DLD1 (cell line): ENCODE measurements around the gene E2F8.

Experiments
- in situ Hi-C: cut with HindIII; loops from 2 replicates; pipeline ENCODE4 v1.10.0; 2017; ENCODE audit warnings: low sequenced_read_pairs

E2F8 gene

DNA sequence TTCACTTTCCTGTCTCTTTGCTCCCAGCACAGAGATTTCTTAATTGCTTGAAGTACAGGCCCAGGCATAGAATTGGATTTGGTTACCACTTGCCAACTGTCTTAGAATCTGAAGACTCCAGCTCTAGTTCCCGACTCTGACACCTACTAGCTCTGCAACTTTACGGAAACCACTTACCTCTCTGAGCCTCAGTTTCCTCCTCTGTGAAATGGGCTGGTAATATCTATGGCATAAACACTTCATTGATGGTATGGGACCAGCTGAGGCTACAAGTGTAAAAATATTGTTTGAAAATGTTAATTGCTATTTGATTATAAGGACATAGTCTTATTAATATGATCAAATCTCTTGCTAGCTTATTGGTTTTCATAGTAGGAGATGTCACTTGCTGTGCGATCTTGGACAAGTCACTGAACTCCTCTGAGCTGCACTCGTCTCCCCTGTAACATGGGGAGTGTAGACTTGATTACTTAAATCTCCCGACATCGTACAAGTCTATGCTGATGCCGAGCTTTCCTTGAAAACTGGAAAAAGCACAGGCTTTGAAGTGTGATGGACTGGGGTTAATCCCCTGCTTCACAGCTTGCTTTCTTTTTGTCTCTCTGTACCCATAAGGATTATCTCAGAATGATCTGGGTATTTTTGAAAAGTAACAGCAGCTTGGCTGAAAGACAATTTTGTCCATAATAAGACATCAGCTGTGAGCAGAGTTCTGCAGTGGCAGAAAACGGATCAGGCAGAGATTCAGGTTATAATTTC is 11.8 kb upstream of the E2F8 start:
- in situ Hi-C loops, result no loop called here

DNA sequence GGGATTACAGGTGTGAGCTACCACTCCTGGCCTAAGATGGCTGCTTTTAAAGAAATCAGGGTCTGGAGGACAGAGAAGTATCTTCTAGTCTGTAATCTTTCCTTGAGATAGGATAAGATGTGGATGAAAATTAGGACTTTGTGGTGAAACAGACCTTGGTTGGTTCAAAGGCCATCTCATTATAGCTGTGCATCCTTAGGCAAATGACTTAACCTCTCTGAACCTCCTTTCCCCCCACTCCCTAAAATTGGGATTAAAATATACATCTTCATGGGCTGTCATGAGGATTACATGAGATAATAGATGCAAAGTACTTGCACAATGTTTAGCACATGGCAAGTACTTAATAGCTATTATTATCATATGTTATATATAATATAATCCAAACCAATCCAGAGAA is 10.8 kb upstream of the E2F8 start:
- in situ Hi-C loops, result no loop called here

DNA sequence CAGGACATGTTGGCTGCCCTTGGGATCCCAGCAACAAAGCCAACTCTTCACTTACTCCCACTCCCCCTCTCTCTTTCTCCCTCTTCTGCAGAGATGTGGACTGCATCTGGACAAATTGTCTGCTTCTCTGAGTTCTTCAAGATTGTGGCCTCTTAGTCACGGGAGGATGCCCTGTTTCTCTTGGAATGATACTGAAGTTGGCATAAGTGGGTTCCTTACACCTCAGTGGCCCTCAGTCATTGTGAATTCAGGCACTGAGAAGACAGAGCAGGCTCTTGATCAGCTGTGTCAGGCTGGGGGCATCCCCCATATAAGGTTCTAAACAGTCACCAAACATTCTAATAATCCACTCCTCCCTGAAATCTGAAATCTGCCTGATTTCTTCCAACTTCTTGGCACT is 6.1 kb upstream of the E2F8 start:
- in situ Hi-C loops, result no loop called here

DNA sequence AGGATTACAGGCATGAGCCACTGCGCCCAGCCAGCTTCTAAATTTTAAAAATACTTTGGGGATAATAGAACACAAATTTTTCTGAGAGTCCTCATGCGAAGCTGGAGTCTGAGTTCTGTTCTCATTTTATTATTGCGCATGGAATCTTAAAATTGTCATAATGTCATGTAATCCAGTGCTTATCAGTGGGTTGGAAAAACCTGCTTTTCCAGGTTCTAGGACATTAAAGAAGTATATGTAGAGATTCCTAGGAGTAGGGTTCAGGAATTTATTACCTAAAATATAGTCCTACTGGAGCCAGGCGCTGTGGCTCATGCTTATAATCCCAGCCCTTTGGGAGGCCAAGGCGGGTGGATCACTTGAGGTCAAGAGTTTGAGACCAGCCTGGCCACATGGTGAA is 4.6 kb upstream of the E2F8 start:
- in situ Hi-C loops, result no loop called here

DNA sequence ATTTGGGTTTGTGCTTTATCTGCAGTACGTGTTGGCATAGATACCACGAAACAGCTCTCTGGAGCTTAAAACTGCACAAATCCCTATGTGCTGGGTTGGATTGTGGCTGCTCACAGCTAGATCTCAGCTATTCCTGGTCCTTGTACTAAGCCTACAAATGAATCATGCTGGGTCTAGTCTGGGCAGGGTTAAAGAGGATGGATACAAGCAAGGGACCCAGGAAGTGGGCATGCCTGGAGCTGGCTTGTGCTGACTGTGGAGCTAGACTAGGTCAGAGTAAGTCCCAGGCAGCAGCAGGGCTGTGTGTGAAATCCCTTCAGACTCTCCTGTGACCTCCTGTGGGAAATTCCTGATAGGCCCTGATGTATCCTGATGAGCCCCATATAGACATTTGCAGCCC is 3.9 kb upstream of the E2F8 start:
- in situ Hi-C loops, result no loop called here

DNA sequence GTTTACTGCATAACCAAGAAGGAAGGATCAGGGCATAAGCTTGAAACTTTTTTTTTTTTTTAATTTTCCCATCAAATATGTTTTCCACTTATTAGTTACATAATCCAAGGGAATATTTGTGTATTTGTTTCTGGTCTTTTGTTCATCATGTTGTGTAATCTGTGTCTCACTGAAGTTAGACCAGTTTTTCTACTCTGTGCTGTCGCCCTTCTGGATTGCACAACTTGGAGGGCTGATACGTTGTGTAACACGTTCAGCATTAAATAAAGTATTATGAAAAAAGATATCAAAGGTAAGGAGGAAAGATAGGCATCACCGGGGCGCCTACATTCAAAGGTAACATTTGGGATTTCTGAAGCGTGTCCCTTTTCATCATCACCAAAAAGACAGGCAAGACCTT is 3.3 kb upstream of the E2F8 start:
- in situ Hi-C loops, result no loop called here

DNA sequence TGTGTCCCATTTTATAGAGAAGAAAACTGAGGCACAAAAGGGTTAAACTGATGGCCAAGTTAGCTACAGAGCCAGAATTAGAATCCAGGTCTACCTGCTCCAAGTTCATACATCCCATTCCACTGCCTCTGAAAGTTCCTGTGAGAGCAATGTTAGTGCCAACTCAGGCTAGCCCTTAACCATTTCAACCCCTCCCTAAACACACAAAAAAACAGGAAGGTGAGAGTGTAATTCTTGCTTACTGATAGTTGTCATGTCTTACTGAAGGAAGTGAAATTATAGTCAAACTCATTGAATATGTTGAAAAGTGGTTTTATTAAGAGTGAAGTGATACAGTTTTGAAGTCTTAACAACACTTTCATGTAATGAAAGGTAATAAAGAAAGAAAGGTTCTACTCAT is 2.9 kb upstream of the E2F8 start:
- in situ Hi-C loops, result no loop called here

DNA sequence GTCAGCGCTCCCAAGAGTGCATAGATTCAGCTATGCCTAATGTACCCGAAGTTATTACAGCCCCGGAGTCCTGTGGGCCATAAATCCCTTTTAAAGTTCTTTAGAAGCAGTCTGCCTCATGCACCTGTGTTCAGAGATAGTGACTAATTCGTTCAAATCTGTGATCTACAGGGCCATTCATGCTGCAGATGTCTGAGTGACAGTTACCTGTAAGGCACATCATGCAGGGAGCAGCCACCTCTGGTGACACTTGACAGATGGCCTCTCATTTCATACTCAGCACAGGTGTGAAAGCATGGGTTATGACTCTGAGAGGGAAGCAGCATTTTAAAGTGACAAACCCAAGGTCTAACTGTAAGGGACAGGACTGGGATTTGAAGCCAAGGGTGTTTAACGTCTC is 2.4 kb upstream of the E2F8 start:
- in situ Hi-C loops, result no loop called here

DNA sequence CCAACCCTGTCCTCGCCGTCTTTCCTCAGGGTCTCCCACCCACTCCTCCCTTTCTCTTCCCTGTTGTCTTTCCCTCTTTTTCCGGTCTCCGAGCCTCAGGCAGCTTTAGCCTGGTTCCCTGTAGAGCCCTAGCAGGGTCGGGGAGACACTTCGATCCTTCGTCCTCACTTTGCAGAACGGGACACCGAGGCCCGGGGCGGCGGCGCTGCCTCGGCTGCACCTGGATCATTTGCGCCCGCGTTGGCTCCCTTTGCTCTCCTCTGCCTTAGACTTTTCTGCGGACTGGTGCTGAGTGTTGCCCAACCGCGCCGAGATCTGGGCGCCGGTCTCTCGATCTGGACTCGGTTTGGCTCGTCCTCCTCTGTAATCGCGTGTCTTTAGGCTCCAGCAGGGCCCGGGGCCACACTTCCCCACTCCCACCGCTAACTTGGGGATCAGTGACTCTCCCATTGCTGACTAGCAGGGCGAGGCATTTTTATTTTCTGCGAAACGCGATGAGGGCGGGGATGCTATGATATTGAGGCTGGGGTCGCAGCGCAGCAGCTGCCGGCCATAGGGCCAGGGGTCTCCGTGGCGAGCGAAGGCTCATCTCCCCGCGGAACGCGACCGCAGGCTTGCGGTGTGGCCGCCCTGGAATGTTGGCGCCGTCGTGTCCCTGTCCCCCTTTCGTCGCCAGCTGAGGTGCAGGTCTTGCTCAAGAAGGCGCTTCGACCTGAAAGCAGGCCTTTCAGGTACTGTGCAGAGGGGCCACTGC is 1.6 kb upstream of the E2F8 start:
- in situ Hi-C loops, result no loop called here

DNA sequence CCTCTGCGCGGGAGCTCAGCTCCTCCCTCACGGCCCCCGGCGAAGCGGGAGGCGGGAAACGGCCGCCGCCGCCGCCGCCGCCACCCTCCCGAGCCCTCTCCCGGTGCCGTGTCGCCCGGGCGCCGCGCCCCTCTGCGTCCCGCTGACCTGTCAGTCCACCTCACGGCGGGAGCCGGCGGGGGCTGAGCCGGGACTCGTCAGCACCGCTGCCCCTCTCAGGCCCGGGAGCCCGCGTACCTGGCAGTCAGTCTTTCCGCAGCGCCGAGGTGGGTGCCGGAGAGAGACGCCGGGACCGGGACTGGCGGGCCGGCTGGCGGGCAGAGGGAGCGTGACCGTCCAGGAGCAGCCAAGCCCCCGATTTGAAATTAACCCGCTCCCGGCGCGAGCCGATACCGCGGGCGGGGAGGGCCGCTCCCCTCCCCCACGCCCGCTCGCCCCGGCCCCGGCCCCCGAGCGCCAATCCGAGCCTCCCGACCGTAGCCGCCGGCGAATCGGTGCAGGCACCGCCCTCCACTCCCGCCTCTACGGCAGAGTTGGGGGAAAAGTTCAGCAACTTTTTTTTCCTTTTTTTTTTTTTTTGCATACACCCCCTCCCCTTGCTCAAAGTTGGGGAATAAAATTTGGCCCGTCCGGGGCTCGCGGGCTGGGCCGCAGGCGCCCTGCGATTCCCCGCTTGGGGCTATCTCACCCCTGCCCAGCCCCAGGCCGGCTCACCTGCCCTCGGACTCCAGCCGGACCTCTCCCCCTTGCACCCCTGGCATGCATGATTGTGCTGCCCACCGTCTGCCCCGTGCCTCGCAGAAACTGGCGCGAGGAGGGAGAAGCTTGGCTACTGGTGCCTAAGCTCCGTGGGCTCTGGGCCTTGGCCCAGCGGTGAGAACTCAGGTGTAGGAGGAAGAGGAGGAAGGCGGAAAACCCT is 774 bp upstream of the E2F8 start:
- in situ Hi-C loops, result no loop called here

DNA sequence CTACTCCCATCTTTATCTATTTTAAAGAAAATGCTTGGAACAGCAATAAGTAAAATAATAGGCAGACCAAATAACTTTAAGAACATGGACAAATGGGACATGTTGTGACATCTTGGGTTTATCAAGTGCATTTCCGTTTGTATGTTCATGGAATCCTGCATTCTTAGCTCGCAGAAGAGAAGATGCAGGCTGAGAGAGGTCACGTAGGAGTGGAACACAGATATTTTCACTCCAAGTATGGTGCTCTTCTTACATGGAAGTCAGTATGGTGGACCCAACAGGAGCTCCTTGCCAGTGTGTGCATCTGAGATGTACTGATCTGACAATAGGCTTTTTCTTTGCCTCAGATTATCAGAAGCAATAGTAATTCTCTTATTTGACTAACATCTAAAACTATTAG is 1.7 kb downstream of the E2F8 start:
- in situ Hi-C loops, result no loop called here

DNA sequence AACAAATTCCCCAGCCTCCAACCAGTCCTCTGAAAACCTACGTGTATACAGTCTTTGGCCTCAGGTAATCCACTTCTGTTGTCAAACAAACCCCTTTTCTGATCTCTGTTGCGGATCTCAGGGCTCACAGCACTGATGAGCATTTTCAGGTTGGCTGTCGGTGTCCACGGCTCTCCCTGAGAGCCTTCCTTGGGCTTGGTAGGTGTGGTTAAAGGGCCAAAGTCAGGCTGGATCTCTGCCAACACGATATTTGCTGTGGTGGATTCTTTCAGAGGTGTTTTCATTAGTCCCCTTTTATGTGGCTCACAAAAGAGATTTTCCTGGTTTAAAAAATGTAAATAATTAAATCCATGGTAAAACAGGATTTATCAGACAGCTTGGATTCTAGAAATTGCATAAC is 2.9 kb downstream of the E2F8 start:
- in situ Hi-C loops, result no loop called here

DNA sequence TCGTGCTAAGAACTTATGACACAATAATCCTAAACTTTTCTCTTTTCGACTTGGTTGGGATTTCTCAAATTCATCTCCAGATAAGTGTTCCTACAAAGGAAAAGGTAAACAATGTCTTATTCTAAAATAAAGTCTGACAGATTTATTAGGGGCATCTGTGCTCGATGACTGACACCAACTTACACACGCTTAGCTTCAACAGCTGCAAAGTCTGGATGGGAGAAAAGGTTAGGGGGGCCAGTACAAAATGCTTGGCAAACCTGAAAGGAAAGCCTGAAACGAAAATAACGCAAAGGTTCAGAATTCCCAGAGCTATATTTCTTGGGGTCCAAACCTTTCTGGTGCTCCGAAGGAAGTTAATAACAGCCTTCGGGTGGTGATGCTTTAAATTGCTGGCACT is 3.4 kb downstream of the E2F8 start:
- in situ Hi-C loops, result no loop called here

DNA sequence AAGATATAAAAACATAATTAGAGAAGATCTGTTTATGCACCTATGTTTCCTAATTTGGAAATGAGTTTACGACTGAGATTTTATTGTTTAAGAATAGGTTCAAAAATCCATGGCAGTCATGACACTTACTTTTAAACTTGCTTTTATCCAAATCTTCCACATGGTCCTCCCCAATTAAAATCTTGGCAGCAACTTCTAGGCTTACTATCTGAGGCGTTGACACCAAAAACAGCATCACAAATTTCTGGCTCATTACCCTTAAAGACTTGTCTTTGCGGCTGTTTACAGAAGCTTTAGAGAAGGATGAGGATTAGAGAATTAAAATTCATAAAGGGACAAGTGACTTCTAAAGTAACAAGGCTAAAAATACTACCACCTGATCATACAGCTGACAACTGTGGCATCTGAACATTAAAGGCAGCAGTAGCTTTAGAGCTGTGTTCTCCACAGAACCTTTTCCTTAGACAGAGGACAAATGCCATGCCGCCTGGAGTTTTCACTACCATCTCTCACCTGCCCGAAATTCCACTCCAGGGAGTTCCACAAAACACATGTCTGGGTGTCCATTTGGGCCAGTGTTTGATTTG is 6.4 kb downstream of the E2F8 start:
- in situ Hi-C loops, result no loop called here

DNA sequence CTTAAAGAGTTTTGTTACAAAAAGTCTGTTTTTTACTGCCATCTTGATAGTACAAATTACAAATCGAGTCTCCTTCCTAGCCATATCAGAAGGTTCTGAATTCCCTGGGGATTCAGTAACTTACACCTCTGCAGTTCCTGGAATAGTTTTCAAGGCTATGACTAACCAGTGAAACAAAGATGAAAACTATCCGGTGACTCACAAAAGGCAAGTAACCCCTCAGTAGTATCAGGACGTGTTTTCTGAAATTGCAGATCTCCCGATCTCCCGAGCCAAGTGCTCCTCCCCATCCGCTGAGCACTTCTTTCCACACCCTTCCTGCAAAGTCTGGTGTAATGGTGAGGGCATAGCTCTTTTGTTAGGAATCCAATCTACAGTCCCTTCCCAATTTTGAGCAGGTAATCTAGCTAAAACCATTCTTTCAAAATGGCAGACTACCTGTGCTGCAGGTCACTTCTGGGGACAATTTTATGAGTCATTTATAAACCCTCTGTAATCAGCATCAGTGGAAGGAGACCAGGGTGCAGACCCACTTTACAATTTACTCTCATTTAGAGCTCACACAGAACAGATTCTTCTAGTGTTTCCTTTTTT is 7.7 kb downstream of the E2F8 start:
- in situ Hi-C loops, result no loop called here

DNA sequence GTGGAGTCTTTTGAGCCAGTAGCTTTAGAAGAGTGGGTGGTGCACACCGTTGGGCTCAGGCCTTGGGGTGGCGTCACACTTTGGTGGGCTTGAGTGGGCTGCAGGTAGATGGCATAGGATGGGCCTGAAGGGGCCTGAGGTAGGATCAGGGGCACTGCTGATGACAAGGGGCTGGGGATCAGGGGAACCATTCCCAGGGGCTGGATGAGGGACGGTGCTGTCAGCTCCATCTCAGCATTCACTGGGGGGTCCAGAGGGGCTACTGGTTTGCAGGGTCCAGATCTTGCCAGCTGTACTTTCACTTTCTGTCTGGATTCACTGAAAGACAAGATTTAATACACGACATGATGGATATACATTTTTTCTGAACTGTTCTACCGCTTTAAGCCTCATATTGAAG is 11.1 kb downstream of the E2F8 start:
- in situ Hi-C loops, result no loop called here

DNA sequence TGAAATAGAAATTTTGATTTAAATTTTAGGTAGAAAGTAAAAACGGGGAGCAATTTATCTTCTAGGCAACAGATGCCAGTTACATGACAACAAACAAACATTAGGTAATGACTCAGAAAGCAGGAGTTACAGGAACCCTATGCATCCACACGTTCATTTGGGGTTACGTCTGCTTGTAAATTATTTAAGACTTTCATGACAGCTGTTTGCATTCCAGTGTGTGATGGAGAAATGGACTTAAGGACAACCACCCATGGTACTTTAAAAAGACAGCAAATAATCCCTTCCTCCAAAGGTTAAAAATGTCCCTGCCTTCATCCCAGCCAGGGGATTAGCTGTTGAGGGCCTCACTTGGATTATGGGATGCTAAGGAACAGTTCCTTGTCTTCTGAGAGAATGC is 11.8 kb downstream of the E2F8 start:
- in situ Hi-C loops, result no loop called here

DNA sequence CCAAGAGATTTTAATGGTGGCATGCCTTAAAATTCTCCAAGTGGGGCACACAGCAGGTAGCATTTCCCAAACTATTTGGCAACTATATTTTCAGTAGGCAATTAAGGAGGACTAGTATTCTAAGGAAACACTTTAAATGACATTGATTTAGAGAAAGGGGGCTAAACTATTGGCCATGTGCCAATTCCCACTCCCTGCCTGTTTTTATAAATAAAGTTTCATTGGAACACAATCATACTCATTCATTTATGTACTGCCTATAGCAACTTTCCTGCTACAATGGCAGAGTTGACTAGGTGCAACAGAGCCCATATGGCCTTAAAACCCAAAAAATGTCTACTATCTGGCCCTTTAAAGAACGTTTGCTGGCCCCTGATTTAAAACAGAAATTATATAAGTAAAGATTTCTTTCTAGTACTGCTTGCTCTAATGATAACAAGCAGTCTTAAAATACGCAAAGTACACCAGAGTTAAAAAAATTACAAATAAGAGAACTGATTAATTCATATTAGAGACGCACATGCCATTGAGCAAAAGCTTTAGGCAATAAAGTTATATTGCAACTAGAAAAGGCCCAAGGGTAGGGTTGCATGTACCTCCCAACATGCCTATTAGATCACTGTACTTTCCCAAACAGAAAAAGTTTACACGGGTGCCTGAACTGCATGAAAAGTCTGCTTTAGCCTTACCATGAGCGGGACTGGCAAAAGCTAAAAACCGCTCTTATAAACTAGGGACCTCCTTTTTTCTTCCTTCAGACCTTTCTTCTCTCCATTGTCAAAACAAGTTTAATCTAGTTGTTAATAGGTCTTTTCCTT is 14.2 kb downstream of the E2F8 start:
- in situ Hi-C loops, result no loop called here

DNA sequence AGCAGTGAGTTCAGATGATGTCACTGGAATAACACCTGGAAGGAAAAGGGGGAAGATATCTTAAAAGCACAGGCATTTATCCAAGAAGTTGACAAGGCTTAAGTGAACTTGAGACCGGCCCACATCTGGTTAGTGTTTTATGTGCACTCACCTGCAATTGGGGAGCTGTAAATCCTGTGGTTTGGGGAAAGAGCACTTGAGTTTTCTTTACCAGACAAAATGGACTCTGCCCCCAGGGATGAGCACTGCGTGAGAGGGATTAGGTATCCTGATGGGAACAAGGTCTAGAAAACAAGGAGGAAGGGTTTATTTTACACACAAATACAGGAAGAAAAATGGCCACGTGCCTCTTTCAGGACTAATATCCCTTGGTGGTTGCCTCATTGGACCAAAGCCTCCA is 15.2 kb downstream of the E2F8 start:
- in situ Hi-C loops, result no loop called here

DNA sequence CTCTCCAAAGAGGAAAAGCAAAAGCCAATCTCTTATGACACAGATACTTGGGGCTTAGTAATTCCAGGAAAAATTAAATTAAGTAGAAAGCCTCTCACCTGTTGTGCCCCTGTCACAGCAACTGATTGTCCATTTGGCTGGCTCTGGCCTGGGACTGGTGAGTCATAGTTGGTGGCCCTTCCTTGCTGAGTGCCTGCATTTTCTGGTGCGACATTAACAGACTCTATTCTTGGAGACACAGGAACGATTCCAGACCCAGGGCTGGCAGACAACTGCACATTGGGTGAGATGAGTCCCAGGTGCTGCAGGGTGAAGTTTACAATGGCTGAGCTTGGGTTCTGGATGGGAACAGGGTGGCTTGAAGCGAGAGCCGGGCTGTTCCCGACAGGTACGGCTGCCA is 15.6 kb downstream of the E2F8 start:
- in situ Hi-C loops, result no loop called here
